Endothelial cell of umbilical vein (primary cell): ENCODE results near the gene TNFRSF4. TPM values are rescaled to one million over a fixed set of nuclear protein-coding genes. Genes with fewer than 3 reads are reported as not detected.

Experiments used
- BruUV-seq: library from RNA; stranded (reverse); fragments of 400-500 nt; replicated peaks from 2 replicates; lab custom pipeline; 2021; lab: Mats Ljungman, UMichigan
- CTCF ChIA-PET: fragments of 300-600, 350-600 bp; sonication (Branson Sonifier 250); formaldehyde crosslinking; loops from one replicate; lab custom pipeline; 2021; ENCODE audit warnings: antibody characterized with exemption, inconsistent platforms; lab: Charles Lee
- POLR2A ChIA-PET: fragments of 300-600, 350-600 bp; sonication (Branson Sonifier 250); formaldehyde crosslinking; loops from one replicate; lab custom pipeline; 2021; ENCODE audit warnings: antibody characterized with exemption, inconsistent platforms; lab: Charles Lee
- DNase-seq: peaks from one replicate; pipeline ENCODE4 v3.0.0-alpha.2; 2011; ENCODE audit warnings: low read depth, low spot score
- FAIRE-seq: peaks from 2 replicates; lab custom pipeline; 2011; peaks lifted over from hg19 to GRCh38; lab: Jason Lieb, UNC
- H2AFZ ChIP-seq: 2 replicates; pipeline ENCODE4 v1.6.0; 2012; ENCODE audit warnings: low read depth, low read length, control low read depth, inconsistent platforms
- H3K27ac ChIP-seq: 2 replicates; pipeline ENCODE4 v1.5.1; 2011; ENCODE audit warnings: low read depth, mild to moderate bottlenecking, control low read depth, low read length, moderate library complexity; ENCODE audit not compliant: insufficient read depth
- H3K27me3 ChIP-seq, 2 experiments: 2 replicates each; pipeline versions ENCODE4 v1.6.0 to v1.6.1; 2011; ENCODE audit warnings: low read length in 2 of 2, mixed read lengths in 1 of 2; ENCODE audit not compliant: control insufficient read depth in 2 of 2, insufficient read depth in 2 of 2
- H3K36me3 ChIP-seq, 2 experiments: 2 replicates in 1 of 2; 3 replicates in 1 of 2; pipeline ENCODE4 v1.5.1; 2011; ENCODE audit warnings: low read length in 2 of 2, mild to moderate bottlenecking in 1 of 2, moderate library complexity in 1 of 2; ENCODE audit not compliant: control insufficient read depth in 2 of 2, insufficient read depth in 2 of 2; ENCODE audit errors: extremely low read depth in 1 of 2
- H3K4me1 ChIP-seq: 3 replicates; pipeline ENCODE4 v1.5.1; 2011; ENCODE audit warnings: mild to moderate bottlenecking, low read length; ENCODE audit not compliant: control insufficient read depth, insufficient read depth; ENCODE audit errors: extremely low read depth
- H3K4me2 ChIP-seq: 2 replicates; pipeline ENCODE4 v1.6.1; 2011; ENCODE audit warnings: low read length, control low read depth, mixed read lengths; ENCODE audit not compliant: insufficient read depth
- H3K4me3 ChIP-seq, 3 experiments: fragments of 200-600 bp in 1 of 3; sonication (generic), shearing (Covaris generic) in 1 of 3; replicated peaks in 1 of 3; 2 replicates each; pipeline ENCODE4 v1.5.1; 2011 to 2016; ENCODE audit warnings: control low read depth in 3 of 3, low read length in 3 of 3, mild to moderate bottlenecking in 2 of 3, inconsistent platforms in 1 of 3, low read depth in 1 of 3, moderate library complexity in 1 of 3; ENCODE audit not compliant: insufficient read depth in 1 of 3
- H3K79me2 ChIP-seq: 2 replicates; pipeline ENCODE4 v1.6.0; 2012; ENCODE audit warnings: low read length, inconsistent platforms; ENCODE audit not compliant: control insufficient read depth, insufficient read depth
- H3K9ac ChIP-seq: replicated peaks from 2 replicates; pipeline ENCODE3; 2011; ENCODE audit warnings: low read length, control low read depth; ENCODE audit not compliant: insufficient read depth; ENCODE audit errors: extremely low read depth
- H3K9me1 ChIP-seq: replicated peaks from 3 replicates; pipeline ENCODE4 v1.6.0; 2011; ENCODE audit warnings: mild to moderate bottlenecking, low read length; ENCODE audit not compliant: control insufficient read depth, insufficient read depth; ENCODE audit errors: extremely low read depth
- H3K9me3 ChIP-seq: replicated peaks from 2 replicates; pipeline ENCODE4 v1.5.1; 2012; ENCODE audit warnings: low read length, inconsistent platforms; ENCODE audit not compliant: control insufficient read depth, insufficient read depth
- H4K20me1 ChIP-seq: replicated peaks from 2 replicates; pipeline ENCODE3; 2011; ENCODE audit warnings: mild to moderate bottlenecking, low read length; ENCODE audit not compliant: control insufficient read depth, insufficient read depth; ENCODE audit errors: extremely low read depth
- CTCF ChIP-seq, 2 donors: IDR thresholded peaks; 1 replicate in 1 of 2; 2 replicates in 1 of 2; pipeline ENCODE4 v1.5.1; 2011; ENCODE audit warnings: low read length in 2 of 2, mild to moderate bottlenecking in 2 of 2, moderate library complexity in 2 of 2, control low read depth in 1 of 2, inconsistent platforms in 1 of 2, low read depth in 1 of 2; ENCODE audit not compliant: insufficient read depth in 1 of 2; ENCODE audit errors: extremely low read depth in 1 of 2
- EZH2 ChIP-seq: IDR thresholded peaks from 2 replicates; pipeline ENCODE4 v1.6.1; 2012; ENCODE audit warnings: borderline replicate concordance, low read depth, mild to moderate bottlenecking, moderate library complexity, low read length, inconsistent platforms; ENCODE audit not compliant: severe bottlenecking
- FOS ChIP-seq: IDR thresholded peaks from 2 replicates; pipeline ENCODE4 v1.6.1; 2011; ENCODE audit warnings: mild to moderate bottlenecking, low read length, moderate library complexity, borderline replicate concordance; ENCODE audit not compliant: insufficient read depth
- GATA2 ChIP-seq: IDR thresholded peaks from 2 replicates; pipeline ENCODE4 v1.7.0; 2011; ENCODE audit warnings: low read depth, mild to moderate bottlenecking, moderate library complexity, mixed read lengths, low read length; ENCODE audit not compliant: insufficient read length, insufficient read depth
- JUN ChIP-seq: IDR thresholded peaks from 2 replicates; pipeline ENCODE4 v1.6.1; 2011; ENCODE audit warnings: borderline replicate concordance, low read depth; ENCODE audit not compliant: insufficient read length, insufficient read depth
- MAX ChIP-seq: IDR thresholded peaks from 2 replicates; pipeline ENCODE4 v1.6.1; 2011; ENCODE audit not compliant: insufficient read depth, insufficient read length
- MYC ChIP-seq: IDR thresholded peaks from one replicate; pipeline ENCODE4 v1.6.1; 2011; ENCODE audit warnings: mild to moderate bottlenecking, low read depth, low read length
- POLR2A ChIP-seq: IDR thresholded peaks from 2 replicates; pipeline ENCODE4 v1.6.1; 2012; ENCODE audit warnings: low read depth, mild to moderate bottlenecking, control low read depth, low read length
- POLR2AphosphoS5 ChIP-seq: IDR thresholded peaks from 2 replicates; pipeline ENCODE4 v1.6.1; 2012; ENCODE audit warnings: low read depth, mild to moderate bottlenecking, control low read depth, low read length, moderate library complexity; ENCODE audit not compliant: insufficient read depth
- dilution Hi-C: fragments of 300-500 bp; cut with MboI; formaldehyde crosslinking; loops from one replicate; pipeline ENCODE4 v1.15.0; 2019; ENCODE audit warnings: low sequenced_read_pairs; ENCODE audit not compliant: extremely low pct_ligation_motif_present
- intact Hi-C: fragments of 100-400 bp; cut with micrococcal nuclease; formaldehyde crosslinking; loops from one replicate; pipeline ENCODE4 v1.10.0; 2022
- polyA plus RNA-seq, 4 experiments: library from polyadenylated mRNA; depleted of rRNA in 3 of 4; stranded (reverse) in 3 of 4; unstranded in 1 of 4; fragments of >200 nt; gene quantifications; 2 replicates each; pipeline versions ENCODE4 v1.2.1 to v1.2.3, GENCODE V29; 2011 to 2012; ENCODE audit warnings: missing spikeins in 1 of 4
- total RNA-seq: library from RNA; stranded (reverse); gene quantifications from 2 replicates; pipeline ENCODE4 v1.2.3, GENCODE V29; 2021

The TNFRSF4 gene
- total and polyA plus RNA-seq, 2 donors (not counting 3 experiments of a cell fraction or from before 2014, with no cell fraction given): 0.55 to 1.5 TPM

DNA sequence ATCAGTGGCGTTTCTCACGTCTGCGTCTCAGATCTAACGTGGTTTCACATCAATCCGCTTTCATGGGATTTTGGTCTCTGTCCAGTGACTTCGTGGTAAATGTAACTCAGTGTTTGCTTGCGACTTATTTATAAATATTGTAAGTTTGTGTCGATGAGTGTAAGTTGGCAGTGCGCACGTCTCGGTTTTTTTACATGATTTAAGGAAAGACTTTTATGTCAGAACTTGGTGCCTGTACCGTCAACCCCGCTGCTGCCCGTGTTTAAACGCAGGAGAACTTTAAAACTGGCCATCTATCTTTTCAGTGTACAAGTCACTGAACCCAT, 19.6 kb upstream of the TNFRSF4 start:
- FAIRE-seq (no peak), DNase-seq (no peak)
- TF ChIP-seq CTCF (IDR thresholded peaks at IDR 0.05; ENCODE audit: extremely low read depth in 1 of 2, insufficient read depth in 1 of 2, low read depth in 1 of 2, low read length in 2 of 2): no peak
- TF ChIP-seq POLR2AphosphoS5: no peak
- TF ChIP-seq MAX: no peak
- no peak for TF ChIP-seq MYC
- no peak for TF ChIP-seq POLR2A
- TF ChIP-seq FOS: no peak
- no peak for TF ChIP-seq GATA2
- TF ChIP-seq JUN: no peak
- TF ChIP-seq EZH2: no peak
- no peak overlapping the region for H3K4me2 ChIP-seq
- peaks cover 47% of the 10 kb centered on the region for H3K79me2 ChIP-seq
- no peak overlapping the region for H3K27ac ChIP-seq
- no peaks in the 10 kb centered on the region for H3K36me3 ChIP-seq
- no peaks in the 10 kb centered on the region for H3K9me3 ChIP-seq
- H3K27me3 ChIP-seq: no peaks in the 10 kb centered on the region
- dilution Hi-C loops: no loop called here
- H3K4me1 ChIP-seq: peaks cover 6% of the 10 kb centered on the region
- no peak overlapping the region for H3K9ac ChIP-seq
- H4K20me1 ChIP-seq: no peaks in the 10 kb centered on the region
- no peak overlapping the region for H2AFZ ChIP-seq
- POLR2A ChIA-PET: no interaction called here
- H3K9me1 ChIP-seq: no peaks in the 10 kb centered on the region
- CTCF ChIA-PET: no interaction called here
- no peak overlapping the region for H3K4me3 ChIP-seq
- BruUV-seq: no TSS peak
- intact Hi-C loops: loop anchor here (2.0 kb wide), 1 partner anchor 27 kb away; no protein-coding TSS in a partner anchor
